Thyroid gland (tissue), 4 donors: ENCODE data around the gene POC1B. TPM values are rescaled to one million over a fixed set of nuclear protein-coding genes. Genes with fewer than 3 reads are reported as not detected.
A peak's percentile ranks its signal among the peaks of the same experiment; 100 is the strongest.

Source experiments
- DNase-seq, 2 donors: peaks; one replicate each; pipeline ENCODE4 v3.0.0-alpha.2; 2019
- H3K27ac ChIP-seq, 3 donors: fragments of 200-600 bp; sonication (generic); 1 replicate in 2 of 3; 2 replicates in 1 of 3; pipeline ENCODE4 v1.5.1; 2016 to 2019; ENCODE audit warnings: mild to moderate bottlenecking in 1 of 3, moderate library complexity in 1 of 3
- H3K27me3 ChIP-seq: fragments of 200-600 bp; sonication (generic); one replicate; pipeline ENCODE4 v1.5.1; 2019
- H3K36me3 ChIP-seq, 2 donors: fragments of 200-600 bp; sonication (generic); one replicate each; pipeline ENCODE4 v1.5.1; 2016 to 2019
- H3K4me1 ChIP-seq, 2 donors: fragments of 200-600 bp; sonication (generic); one replicate each; pipeline ENCODE4 v1.5.1; 2017 to 2019
- H3K4me3 ChIP-seq, 3 donors: fragments of 200-600 bp; sonication (generic); replicated peaks in 1 of 3; 1 replicate in 2 of 3; 2 replicates in 1 of 3; pipeline ENCODE4 v1.5.1; 2016; ENCODE audit warnings: mild to moderate bottlenecking in 1 of 3
- H3K9me3 ChIP-seq: fragments of 200-600 bp; sonication (generic); one replicate; pipeline ENCODE4 v1.5.1; 2017
- POLR2A ChIP-seq, 2 donors: fragments of 450-650 bp; IDR thresholded peaks; one replicate each; pipeline ENCODE4 v1.6.1; 2017; ENCODE audit warnings: antibody characterized with exemption in 2 of 2, mild to moderate bottlenecking in 2 of 2, moderate library complexity in 1 of 2
- WGBS, 2 donors: methylation state at CpG; one replicate each; pipeline ENCODE4 v1.1.5; 2017; 5-methylcytosine and 5-hydroxymethylcytosine counted together
- intact Hi-C: fragments of 100-400 bp; cut with DNase I; formaldehyde crosslinking; loops from one replicate; pipeline ENCODE4 v1.15.1; 2023
- total RNA-seq, 4 donors: library from RNA; depleted of rRNA; stranded (reverse); fragments of >200 nt; gene quantifications; one replicate each; pipeline ENCODE4 v1.2.3, GENCODE V29; 2016
- TF ChIP-seq, protein P1 (sequence below), 6 experiments: fragments of 200-600 bp in 3 of 6; fragments of 450-650 bp in 3 of 6; sonication (generic) in 3 of 6; IDR thresholded peaks; one replicate each; pipeline ENCODE4 v1.5.1; 2016 to 2019; ENCODE audit warnings: antibody characterized with exemption in 6 of 6, mild to moderate bottlenecking in 2 of 6, inconsistent platforms in 1 of 6, moderate library complexity in 1 of 6

The POC1B gene
- total RNA-seq = 10 to 100 TPM; 21.2 to 38.3 (median 27.2) TPM

DNA sequence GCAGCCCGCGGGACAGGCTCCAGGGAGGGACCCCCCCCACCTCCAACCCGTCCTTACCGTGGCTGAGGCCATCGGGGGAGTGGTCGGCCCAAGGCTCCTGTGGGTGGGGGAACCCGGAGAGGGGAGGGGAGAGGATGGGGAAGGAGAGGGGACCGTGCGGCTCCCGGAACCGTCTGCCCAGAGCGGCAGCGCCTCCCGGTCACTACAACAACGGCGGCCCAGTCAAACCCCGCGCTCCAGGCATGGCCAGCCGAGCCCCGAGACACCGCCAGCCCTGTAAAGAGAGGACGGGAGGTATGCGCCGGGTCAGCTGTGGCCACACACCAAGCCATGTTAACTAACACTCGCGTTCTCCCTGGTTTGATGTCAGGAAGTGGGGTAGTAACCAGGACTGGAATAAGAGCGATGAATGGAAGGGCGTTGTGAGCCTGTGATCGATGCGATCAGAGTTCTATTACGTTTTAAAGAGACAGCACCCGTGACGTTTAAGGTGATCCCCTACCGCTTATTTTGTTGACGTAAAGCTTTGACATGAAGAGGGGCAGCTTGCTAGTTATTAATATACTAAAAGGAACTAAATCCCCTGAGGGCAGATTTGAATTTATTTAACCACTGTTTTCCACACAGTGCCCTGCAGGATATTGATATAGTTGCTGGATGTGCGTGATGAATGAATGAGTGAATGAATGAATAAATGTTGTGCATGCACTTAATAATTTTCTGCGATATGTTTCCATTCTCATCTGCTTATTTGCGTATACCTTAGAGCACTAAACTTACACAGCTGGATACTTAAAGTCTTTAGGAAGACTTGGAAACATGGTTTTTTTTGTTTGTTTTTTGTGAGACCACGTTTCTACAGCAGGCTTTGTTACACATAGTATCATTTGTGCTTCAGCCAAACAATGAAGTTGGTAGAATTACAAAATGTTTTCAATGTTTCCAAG lies at the start of gene POC1B:
Gene POC1B, minus strand, starts transcription at position 224 of the 947 bp plus-strand sequence. Its CDS starts 152 bp downstream, at position 72.
- WGBS, 2 donors = 1 to 2% methylated on average over 25 to 28 of the region's 39 CpGs
- intact Hi-C loops = loop anchor here (5.0 kb wide), 1 partner anchor 509 kb away; no protein-coding TSS in a partner anchor
- TF ChIP-seq POLR2A (IDR thresholded peaks at IDR 0.05) = peak in 1 of 2 donors; percentile 50
- TF ChIP-seq, protein P1, sequence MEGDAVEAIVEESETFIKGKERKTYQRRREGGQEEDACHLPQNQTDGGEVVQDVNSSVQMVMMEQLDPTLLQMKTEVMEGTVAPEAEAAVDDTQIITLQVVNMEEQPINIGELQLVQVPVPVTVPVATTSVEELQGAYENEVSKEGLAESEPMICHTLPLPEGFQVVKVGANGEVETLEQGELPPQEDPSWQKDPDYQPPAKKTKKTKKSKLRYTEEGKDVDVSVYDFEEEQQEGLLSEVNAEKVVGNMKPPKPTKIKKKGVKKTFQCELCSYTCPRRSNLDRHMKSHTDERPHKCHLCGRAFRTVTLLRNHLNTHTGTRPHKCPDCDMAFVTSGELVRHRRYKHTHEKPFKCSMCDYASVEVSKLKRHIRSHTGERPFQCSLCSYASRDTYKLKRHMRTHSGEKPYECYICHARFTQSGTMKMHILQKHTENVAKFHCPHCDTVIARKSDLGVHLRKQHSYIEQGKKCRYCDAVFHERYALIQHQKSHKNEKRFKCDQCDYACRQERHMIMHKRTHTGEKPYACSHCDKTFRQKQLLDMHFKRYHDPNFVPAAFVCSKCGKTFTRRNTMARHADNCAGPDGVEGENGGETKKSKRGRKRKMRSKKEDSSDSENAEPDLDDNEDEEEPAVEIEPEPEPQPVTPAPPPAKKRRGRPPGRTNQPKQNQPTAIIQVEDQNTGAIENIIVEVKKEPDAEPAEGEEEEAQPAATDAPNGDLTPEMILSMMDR (IDR thresholded peaks at IDR 0.05) = peak in 1 of 6 experiments; percentile 36

DNA sequence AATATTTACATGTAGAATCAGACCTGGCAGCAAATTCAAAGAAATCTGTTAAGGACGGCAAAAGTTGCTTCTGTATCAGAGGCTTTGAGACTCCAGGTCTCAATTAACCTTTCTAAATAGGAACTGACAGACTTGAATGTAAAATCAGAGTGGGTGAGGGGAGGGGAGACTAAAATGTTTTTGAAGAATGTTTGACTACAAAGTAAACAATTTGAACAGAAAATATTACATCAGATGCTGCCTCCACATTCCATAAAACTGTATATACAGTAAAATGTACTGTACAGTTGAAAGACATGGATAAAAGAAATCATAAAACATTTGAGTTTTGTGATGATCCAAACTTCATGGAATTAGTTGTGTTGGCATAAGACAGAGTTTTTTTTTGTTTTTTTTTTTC lies 49.5 kb upstream of the POC1B start:
- DNase-seq = no peak
- Histone ChIP-seq H3K36me3 (no peaks in the 10 kb centered on the region), H3K4me1 (peaks cover 6 to 15% of the 10 kb centered on the region in 2 donors), H3K9me3 (no peaks in the 10 kb centered on the region), H3K27me3 (no peaks in the 10 kb centered on the region), H3K4me3 (no peak overlapping the region), H3K27ac (peak overlapping the region in 1 of 3 donors; percentile 23)
- TF ChIP-seq, protein P1 (IDR thresholded peaks at IDR 0.05) = no peak
- TF ChIP-seq POLR2A (IDR thresholded peaks at IDR 0.05) = no peak
- WGBS, 2 donors = 73 to 81% methylated on average over 1 of the region's 1 CpG
- intact Hi-C loops = no loop called here

More for the DNA sequence above, at the start of gene POC1B:
- H3K36me3 ChIP-seq = no peaks in the 10 kb centered on the region
- H3K27me3 ChIP-seq = no peaks in the 10 kb centered on the region
- no peaks in the 10 kb centered on the region for H3K9me3 ChIP-seq
- H3K4me1 ChIP-seq = peaks cover 16 to 33% of the 10 kb centered on the region in 2 donors
- H3K27ac ChIP-seq = peak within 1 kb of the TSS; percentile 88 to 91 (median 89)
- peak within 1 kb of the TSS; percentile 73 to 89 (median 79) for H3K4me3 ChIP-seq
- DNase-seq = peak; percentile 74 to 80

DNA sequence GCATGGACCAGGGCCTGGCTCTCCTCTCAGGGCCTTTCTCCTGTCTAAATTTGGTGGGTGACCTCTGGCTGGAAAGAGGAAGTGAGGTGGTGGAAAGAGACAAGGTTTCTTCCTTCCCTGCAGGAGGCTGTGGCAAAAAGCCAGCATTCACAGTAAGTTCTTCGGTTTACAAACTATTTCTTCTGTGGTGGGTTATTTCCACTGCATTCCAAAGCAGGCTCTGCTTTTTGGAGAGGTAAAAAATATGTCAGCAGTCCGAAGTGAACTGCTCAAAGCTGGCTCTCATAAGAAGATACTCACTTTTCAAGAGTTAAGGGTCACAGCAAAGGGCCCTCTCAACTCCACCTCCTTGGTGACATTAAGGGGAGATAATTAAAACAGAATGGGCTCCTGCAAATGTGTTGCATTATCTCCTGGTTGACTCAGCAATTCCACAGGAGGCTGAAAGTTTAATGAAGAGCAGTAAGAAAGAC lies 48.9 kb upstream of the POC1B start:
- intact Hi-C loops = no loop called here
- H3K4me1 ChIP-seq = peaks cover 6 to 15% of the 10 kb centered on the region in 2 donors
- TF ChIP-seq, protein P1 (IDR thresholded peaks at IDR 0.05) = no peak
- TF ChIP-seq POLR2A (IDR thresholded peaks at IDR 0.05) = no peak
- H3K27ac ChIP-seq = peak overlapping the region; percentile 18 to 52 (median 23)
- H3K4me3 ChIP-seq = no peak overlapping the region
- WGBS, 2 donors = 15 to 19% methylated on average over 2 of the region's 2 CpGs
- DNase-seq = peak; percentile 43 to 65
- no peaks in the 10 kb centered on the region for H3K36me3 ChIP-seq
- no peaks in the 10 kb centered on the region for H3K9me3 ChIP-seq
- no peaks in the 10 kb centered on the region for H3K27me3 ChIP-seq

DNA sequence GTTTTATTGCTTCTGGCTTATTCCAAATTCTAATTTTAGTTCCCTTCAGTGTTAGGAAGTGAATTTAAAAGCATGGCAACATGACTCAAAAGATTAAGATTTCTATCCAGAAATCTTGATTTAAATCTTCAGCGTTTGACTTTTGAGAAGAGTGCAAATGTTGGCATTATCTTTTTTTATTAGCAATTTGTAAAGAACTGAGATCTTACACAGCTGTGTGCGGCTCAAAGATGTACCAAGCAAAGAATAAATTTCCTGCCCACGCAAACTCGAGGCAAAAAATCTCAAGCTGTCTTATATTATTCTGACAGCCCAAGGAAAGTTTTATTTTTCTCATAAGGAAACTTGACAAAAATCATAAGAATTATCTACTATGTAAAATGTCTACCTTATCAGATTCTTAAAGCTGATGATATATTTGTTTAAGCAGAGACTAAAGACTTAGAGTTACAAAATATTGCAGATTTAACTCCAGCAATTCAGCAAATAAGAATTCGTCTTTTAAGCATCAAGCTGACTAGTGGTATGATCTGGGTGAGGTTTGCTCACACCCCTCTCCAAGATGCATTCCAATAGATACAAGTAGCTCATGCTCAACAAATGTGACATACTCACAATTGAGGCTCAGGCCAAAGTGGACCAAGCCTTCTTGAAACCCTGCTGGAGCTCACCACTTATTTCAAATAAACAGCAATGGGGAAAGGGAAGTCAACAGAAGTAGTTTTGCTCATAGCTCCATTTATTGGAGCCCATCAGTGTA lies 47.4 kb upstream of the POC1B start:
- intact Hi-C loops = no loop called here
- Histone ChIP-seq H3K4me1 (peaks cover 6 to 15% of the 10 kb centered on the region in 2 donors), H3K9me3 (no peaks in the 10 kb centered on the region), H3K36me3 (no peaks in the 10 kb centered on the region), H3K27me3 (no peaks in the 10 kb centered on the region), H3K4me3 (no peak overlapping the region), H3K27ac (no peak overlapping the region)
- no peak for DNase-seq
- WGBS, 2 donors = 89 to 90% methylated on average over 5 of the region's 5 CpGs
- no peak for TF ChIP-seq POLR2A (IDR thresholded peaks at IDR 0.05)
- TF ChIP-seq, protein P1 (IDR thresholded peaks at IDR 0.05) = no peak
